ENCODE data around the gene TCF15.

The TCF15 gene

GRCh38 chr20:609371-609964 lies 641 bp downstream of the TCF15 start:
- H3K4me3 ChIP-seq (ENCODE audit: low read length), result no peak overlapping the region
- no peak for DNase-seq (ENCODE audit: low read depth)
- TF ChIP-seq, protein P1, sequence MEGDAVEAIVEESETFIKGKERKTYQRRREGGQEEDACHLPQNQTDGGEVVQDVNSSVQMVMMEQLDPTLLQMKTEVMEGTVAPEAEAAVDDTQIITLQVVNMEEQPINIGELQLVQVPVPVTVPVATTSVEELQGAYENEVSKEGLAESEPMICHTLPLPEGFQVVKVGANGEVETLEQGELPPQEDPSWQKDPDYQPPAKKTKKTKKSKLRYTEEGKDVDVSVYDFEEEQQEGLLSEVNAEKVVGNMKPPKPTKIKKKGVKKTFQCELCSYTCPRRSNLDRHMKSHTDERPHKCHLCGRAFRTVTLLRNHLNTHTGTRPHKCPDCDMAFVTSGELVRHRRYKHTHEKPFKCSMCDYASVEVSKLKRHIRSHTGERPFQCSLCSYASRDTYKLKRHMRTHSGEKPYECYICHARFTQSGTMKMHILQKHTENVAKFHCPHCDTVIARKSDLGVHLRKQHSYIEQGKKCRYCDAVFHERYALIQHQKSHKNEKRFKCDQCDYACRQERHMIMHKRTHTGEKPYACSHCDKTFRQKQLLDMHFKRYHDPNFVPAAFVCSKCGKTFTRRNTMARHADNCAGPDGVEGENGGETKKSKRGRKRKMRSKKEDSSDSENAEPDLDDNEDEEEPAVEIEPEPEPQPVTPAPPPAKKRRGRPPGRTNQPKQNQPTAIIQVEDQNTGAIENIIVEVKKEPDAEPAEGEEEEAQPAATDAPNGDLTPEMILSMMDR (IDR thresholded peaks at IDR 0.05; ENCODE audit: insufficient read depth, low read depth, low read length, missing control alignments), result no peak

GRCh38 chr20:608970-609369 lies 1.1 kb downstream of the TCF15 start:
- TF ChIP-seq, protein P1 (IDR thresholded peaks at IDR 0.05; ENCODE audit: insufficient read depth, low read depth, low read length, missing control alignments), result no peak
- no peak for DNase-seq (ENCODE audit: low read depth)
- H3K4me3 ChIP-seq (ENCODE audit: low read length), result no peak overlapping the region

DNA sequence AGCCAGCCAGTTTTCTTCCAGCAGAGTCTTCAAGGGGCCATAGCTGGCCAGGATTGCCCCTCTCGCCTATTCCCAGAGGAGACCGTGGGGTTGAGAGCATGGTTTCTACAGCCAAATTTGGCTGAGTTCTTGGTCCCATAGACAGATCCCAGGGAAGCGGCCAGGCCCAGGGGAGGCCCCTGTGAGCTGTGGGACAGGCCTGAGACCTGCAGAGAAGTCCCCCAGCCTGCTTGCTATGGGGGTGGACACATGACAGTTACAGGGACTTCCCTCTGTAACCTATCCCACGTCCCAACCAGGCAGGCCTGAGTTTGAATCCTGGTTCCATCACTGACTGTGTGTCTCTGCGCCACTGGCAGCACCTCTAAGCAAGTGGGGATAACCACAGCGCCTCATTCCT lies 2.6 kb downstream of the TCF15 start:
- TF ChIP-seq, protein P1 (IDR thresholded peaks at IDR 0.05; ENCODE audit: insufficient read depth, low read depth, low read length, missing control alignments), result no peak
- H3K4me3 ChIP-seq (ENCODE audit: low read length), result no peak overlapping the region
- DNase-seq (ENCODE audit: low read depth), result no peak

GRCh38 chr20:605237-605636 lies 4.9 kb downstream of the TCF15 start:
- TF ChIP-seq, protein P1 (IDR thresholded peaks at IDR 0.05; ENCODE audit: insufficient read depth, low read depth, low read length, missing control alignments), result no peak
- H3K4me3 ChIP-seq (ENCODE audit: low read length), result no peak overlapping the region
- DNase-seq (ENCODE audit: low read depth), result no peak

GRCh38 chr20:603116-603640 lies 6.9 kb downstream of the TCF15 start:
- TF ChIP-seq, protein P1 (IDR thresholded peaks at IDR 0.05; ENCODE audit: insufficient read depth, low read depth, low read length, missing control alignments), result no peak
- no peak overlapping the region for H3K4me3 ChIP-seq (ENCODE audit: low read length)
- no peak for DNase-seq (ENCODE audit: low read depth)

DNA sequence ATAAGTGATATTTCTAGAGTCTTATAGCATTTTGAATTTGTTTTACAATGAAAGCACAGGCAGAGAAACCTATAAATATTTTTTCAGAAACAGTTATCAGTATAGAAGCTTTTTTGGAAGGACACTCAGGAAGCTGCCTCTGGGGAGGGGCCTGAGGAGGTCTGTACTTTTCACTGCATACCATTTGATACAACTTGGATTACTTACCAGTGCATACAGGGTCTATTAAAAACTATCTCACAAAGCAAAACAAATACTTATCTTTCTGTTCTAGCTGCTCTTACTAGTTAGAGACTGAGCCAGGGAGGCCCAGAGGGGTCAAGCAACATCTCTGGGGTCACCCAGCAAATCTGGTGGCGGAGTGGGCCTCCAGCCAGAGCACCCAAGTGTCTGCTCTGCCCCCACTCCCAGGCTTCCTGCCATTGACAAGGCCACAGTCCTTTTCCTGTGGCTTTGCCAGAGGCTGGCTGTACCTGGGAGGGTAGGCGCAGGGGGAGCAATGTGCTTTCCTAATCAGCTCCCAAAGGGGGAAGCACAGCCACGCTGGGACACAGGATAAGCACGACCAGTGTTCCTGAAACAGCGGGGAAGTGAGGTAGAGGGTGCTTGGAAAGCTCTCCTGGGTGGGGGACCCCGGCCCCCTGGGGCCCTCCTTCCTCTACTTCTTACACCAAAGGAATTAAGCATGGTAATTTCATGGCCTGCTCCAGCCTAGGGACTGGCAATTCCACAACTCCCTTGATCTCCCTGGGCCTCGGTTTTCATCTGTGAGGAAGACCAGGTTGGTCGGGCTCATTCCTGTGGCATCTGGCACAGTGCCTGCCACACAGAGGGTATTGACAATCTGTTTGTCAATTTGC lies 7.8 kb downstream of the TCF15 start:
- TF ChIP-seq, protein P1 (IDR thresholded peaks at IDR 0.05; ENCODE audit: insufficient read depth, low read depth, low read length, missing control alignments), result no peak
- no peak for DNase-seq (ENCODE audit: low read depth)
- no peak overlapping the region for H3K4me3 ChIP-seq (ENCODE audit: low read length)
